ES-I3 (cell line): ENCODE results near the gene SLC36A3.
"Not testable (repeated sequence)": the region's sequence is repeated elsewhere in the genome, so short reads cannot be mapped to it uniquely, and the experiment has no call there.

Experiments
- H3K36me3 ChIP-seq: 2 replicates; pipeline ENCODE4 v1.6.1; 2013; ENCODE audit warnings: mild to moderate bottlenecking, low read length, control low read depth, moderate library complexity; ENCODE audit not compliant: insufficient read depth
- H3K4me1 ChIP-seq: 2 replicates; pipeline ENCODE4 v1.6.1; 2013; ENCODE audit warnings: mild to moderate bottlenecking, control low read depth, low read length; ENCODE audit not compliant: insufficient read depth
- H3K9ac ChIP-seq: 2 replicates; pipeline ENCODE4 v1.6.1; 2013; ENCODE audit warnings: low read depth, mild to moderate bottlenecking, low read length, moderate library complexity
- H3K9me3 ChIP-seq: 2 replicates; pipeline ENCODE4 v1.6.1; 2013; ENCODE audit warnings: mild to moderate bottlenecking, low read length, moderate library complexity; ENCODE audit not compliant: control insufficient read depth, insufficient read depth

SLC36A3 gene

DNA sequence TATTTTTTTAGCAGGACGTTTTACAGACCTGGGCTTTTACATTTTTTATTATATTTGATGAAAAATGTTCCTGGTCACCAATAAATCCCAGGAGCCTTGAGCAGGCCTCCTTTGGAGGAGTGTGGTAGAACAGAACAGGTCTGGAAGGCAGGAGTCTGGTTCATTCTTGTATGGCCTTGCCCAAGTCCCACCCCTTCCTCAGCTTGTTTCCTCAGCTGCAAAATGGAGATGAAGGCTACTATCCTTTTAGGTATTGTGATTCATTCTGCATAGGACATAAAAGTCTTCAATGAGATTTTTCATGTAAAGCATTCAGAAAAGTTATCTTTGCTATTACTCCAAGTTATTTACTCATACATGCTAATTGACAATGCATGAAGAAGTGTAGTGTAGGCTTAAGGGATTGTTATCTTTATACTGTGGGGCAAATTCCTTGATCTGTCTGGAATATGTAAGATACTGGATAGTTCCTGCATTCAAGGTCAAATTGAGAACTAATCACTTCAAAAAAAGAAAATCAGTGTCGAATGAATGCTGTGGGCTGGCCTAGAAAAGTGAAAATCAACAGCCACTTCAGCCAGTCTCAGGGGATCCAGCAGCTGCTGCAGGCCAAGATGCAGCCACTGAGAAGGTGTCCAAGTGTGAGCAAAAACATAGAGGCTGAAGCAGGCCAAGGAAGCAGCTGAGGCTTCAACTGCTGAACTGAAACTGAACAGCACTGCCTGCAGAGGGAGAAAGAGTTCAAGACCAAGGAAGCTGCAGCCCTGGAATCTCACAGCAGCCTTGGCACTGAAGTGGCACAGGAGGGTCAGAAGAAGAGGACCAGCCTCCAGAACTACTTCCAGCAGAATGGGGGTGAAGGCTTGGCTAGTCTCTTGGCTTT is 15.5 kb upstream of the SLC36A3 start:
- no peaks in the 10 kb centered on the region for H3K9me3 ChIP-seq
- no peaks in the 10 kb centered on the region for H3K36me3 ChIP-seq
- H3K9ac ChIP-seq, result no peak overlapping the region
- H3K4me1 ChIP-seq, result peaks cover 5% of the 10 kb centered on the region; the same call in 1 of the 2 replicates

GRCh38 chr5:151317871-151318270 is 14.3 kb upstream of the SLC36A3 start:
- H3K9me3 ChIP-seq, result no peaks in the 10 kb centered on the region
- no peaks in the 10 kb centered on the region for H3K36me3 ChIP-seq
- peaks cover 5% of the 10 kb centered on the region; the same call in 1 of the 2 replicates for H3K4me1 ChIP-seq
- H3K9ac ChIP-seq, result no peak overlapping the region

GRCh38 chr5:151315998-151316597 is 12.5 kb upstream of the SLC36A3 start:
- Histone ChIP-seq H3K36me3 (no peaks in the 10 kb centered on the region), H3K9me3 (no peaks in the 10 kb centered on the region)

DNA sequence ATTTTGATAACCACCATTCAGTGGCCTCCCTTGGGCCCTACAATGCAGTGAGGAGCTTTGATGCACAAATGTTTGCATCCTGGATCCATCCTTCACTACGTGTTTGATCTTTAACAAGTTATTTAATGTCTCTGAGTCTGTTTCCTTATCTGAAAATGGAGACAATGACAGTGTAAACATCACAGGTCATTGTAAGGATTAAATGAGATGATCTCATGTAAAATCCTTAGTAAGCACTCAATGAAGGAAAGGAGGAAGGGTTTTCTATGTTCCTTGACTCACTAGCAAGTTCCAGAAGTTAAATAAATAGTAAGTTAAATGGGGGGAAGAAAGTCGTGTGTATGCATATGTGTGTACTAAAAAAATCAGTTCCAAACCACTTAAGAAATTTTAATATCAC is 9.8 kb upstream of the SLC36A3 start:
- H3K4me1 ChIP-seq, result peaks cover 8% of the 10 kb centered on the region; the same call in 1 of the 2 replicates
- no peaks in the 10 kb centered on the region for H3K9me3 ChIP-seq
- no peaks in the 10 kb centered on the region for H3K36me3 ChIP-seq
- no peak overlapping the region for H3K9ac ChIP-seq

More at GRCh38 chr5:151315998-151316597, 12.5 kb upstream of the SLC36A3 start:
- H3K9ac ChIP-seq, result no peak overlapping the region
- peaks cover 8% of the 10 kb centered on the region; the same call in 1 of the 2 replicates for H3K4me1 ChIP-seq

- Histone ChIP-seq H3K36me3 (no peaks in the 10 kb centered on the region), H3K9ac (no peak overlapping the region), H3K4me1 (peaks cover 6% of the 10 kb centered on the region; the same call in 1 of the 2 replicates), H3K9me3 (no peaks in the 10 kb centered on the region)
Observed at GRCh38 chr5:151312756-151313324, 9.3 kb upstream of the SLC36A3 start.

- Histone ChIP-seq H3K36me3 (no peaks in the 10 kb centered on the region), H3K9me3 (no peaks in the 10 kb centered on the region), H3K4me1 (0 out of 2 replicates have a peak, but pooled peaks cover 3% of the 10 kb centered on the region), H3K9ac (no peak overlapping the region)
Observed at GRCh38 chr5:151310932-151311331, 7.4 kb upstream of the SLC36A3 start.

DNA sequence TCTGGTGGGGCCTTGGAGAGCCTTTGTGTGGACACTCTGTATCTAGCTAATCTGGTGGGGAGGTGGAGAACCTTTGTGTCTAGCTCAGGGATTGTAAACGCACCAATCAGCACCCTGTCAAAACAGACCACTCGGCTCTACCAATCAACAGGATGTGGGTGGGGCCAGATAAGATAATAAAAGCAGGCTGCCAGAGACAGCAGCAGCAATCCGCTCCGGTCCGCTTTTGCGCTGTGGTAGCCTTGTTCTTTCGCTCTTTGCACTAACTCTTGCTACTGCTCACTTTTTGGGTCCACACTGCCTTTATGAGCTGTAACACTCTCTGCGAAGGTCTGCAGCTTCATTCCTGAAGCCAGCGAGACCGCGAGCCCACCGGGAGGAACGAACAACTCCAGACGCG is 6.3 kb upstream of the SLC36A3 start:
- not testable (repeated sequence) for H3K9ac ChIP-seq, H3K36me3 ChIP-seq, H3K9me3 ChIP-seq, H3K4me1 ChIP-seq

- H3K4me1 ChIP-seq, H3K9me3 ChIP-seq, H3K9ac ChIP-seq, H3K36me3 ChIP-seq: not testable (repeated sequence)
Observed at GRCh38 chr5:151309266-151309665, 5.7 kb upstream of the SLC36A3 start.

DNA sequence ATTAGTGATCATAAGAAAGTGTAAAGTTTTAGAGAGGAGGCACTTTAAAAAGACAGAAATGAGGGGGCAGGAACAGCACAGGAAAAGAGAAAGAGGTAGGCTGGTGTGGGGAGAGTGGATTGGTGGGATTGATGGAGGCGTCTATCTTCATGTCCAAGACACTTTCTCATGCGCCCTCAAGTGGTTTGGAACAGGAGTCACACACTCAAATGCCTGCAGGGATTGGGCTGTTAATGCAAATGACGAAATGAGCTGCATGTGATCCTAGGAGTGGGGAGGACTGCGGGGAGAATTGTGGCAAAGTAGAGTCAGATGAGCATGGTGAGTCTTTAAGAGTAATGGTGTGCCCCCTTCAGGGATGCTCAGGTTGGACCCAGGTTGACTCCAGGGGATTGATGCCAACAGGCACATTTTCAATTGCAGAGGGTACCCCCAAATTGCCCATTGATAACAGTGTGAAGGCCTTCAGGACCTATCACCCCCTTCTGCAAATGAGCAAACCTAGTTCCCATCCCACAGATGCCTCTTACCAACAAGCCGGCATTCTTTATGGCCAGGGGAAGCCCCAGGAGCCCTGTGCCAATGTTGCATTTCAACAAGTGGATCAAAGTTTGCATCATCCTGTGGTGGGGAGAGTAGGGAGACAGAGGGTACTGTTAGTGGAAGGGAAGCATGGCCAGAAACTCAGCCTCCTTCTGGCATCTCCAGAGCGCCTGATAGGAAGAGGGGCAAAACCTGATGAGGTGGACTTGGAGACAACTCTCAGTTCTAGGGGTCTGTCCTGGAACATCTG is 5.3 kb downstream of the SLC36A3 start:
- Histone ChIP-seq H3K36me3 (no peaks in the 10 kb centered on the region), H3K9me3 (no peaks in the 10 kb centered on the region), H3K9ac (no peak overlapping the region), H3K4me1 (peaks cover 7% of the 10 kb centered on the region; the same call in 1 of the 2 replicates)

DNA sequence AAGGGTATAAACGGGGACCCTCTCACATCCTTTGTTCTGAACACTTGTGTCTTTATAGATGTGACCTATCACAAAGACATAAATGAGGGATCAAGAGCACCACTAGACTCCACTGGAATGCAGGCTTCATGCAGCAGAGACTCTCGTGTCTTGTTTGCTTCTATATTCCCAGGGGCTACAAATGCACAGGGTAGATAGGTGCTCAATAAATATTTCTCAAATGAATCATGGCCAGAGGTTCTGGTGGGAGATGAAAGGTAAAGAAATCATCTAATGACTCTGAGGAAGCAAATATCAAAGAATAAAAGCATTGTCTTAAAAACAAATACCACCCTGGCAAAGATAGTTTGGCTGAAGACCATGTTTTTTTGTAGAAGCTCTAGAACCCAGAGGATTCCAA is 6.6 kb downstream of the SLC36A3 start:
- Histone ChIP-seq H3K9me3 (no peaks in the 10 kb centered on the region), H3K4me1 (peaks cover 7% of the 10 kb centered on the region; the same call in 1 of the 2 replicates)

GRCh38 chr5:151296478-151296830 is 7.1 kb downstream of the SLC36A3 start:
- Histone ChIP-seq H3K4me1 (peaks cover 7% of the 10 kb centered on the region; the same call in 1 of the 2 replicates), H3K36me3 (no peaks in the 10 kb centered on the region), H3K9me3 (no peaks in the 10 kb centered on the region), H3K9ac (no peak overlapping the region)

More for the DNA sequence above, 6.6 kb downstream of the SLC36A3 start:
- no peaks in the 10 kb centered on the region for H3K36me3 ChIP-seq
- no peak overlapping the region for H3K9ac ChIP-seq

DNA sequence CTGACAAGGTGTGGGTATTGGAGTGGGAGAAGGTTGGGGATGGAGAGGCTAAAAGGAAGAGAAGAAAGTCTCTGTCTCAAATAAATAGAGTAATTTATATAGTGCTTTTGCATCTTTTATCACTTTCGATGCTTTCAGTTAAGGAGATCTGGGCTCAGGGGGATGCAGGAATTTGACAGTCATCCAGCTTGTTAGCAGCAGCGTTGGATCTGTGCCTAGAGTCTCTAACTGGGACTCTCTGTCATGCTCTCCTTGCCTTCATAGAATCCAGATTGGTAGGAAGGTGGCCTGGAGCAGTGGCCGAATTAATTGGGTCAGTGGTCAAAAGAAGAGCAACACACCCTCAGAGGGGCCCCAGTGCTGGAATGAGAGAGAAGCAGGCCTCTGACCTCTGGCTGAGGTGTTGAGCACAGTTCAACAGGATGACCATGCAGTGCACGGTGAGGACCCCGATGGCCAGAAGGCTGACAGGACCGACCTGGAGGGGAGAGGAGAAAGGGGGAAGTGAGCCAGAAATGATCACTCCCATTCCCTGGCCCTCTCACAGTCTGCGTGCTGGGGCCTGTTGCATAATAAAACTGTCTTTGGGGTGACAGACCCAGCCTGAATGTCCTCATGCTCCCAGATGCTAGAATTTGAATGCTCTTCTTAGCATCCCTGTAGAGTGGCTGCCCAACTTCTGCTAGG is 7.6 kb downstream of the SLC36A3 start:
- Histone ChIP-seq H3K4me1 (peaks cover 7% of the 10 kb centered on the region; the same call in 1 of the 2 replicates), H3K9ac (no peak overlapping the region)

GRCh38 chr5:151295138-151295537 is 8.4 kb downstream of the SLC36A3 start:
- no peaks in the 10 kb centered on the region for H3K36me3 ChIP-seq
- peaks cover 7% of the 10 kb centered on the region; the same call in 1 of the 2 replicates for H3K4me1 ChIP-seq
- H3K9me3 ChIP-seq, result no peaks in the 10 kb centered on the region
- no peak overlapping the region for H3K9ac ChIP-seq

More for the DNA sequence above, 7.6 kb downstream of the SLC36A3 start:
- Histone ChIP-seq H3K36me3 (no peaks in the 10 kb centered on the region), H3K9me3 (no peaks in the 10 kb centered on the region)
